Measurements from ENCODE around the gene PERM1.
"Not testable (repeated sequence)": the region's sequence is repeated elsewhere in the genome, so short reads cannot be mapped to it uniquely, and the experiment has no call there.

Gene PERM1

GRCh38 chr1:981955-982558 lies at the start of gene PERM1:
Gene PERM1 (minus strand): TSS chr1:982093. CDS start chr1:981029, 1,064 bp downstream.
- no peak for DNase-seq

GRCh38 chr1:1030867-1031658 lies 49.2 kb upstream of the PERM1 start:
- DNase-seq: not testable (repeated sequence)

- no peak for DNase-seq
These were observed 45.9 kb upstream of the PERM1 start for GRCh38 chr1:1027791-1028190.

GRCh38 chr1:1026599-1027413 lies 44.9 kb upstream of the PERM1 start:
- DNase-seq: no peak

GRCh38 chr1:1025730-1026129 lies 43.8 kb upstream of the PERM1 start:
- DNase-seq: no peak

GRCh38 chr1:1024771-1025699 lies 43.1 kb upstream of the PERM1 start:
- DNase-seq: no peak

- DNase-seq: no peak
These were observed 42.4 kb upstream of the PERM1 start for GRCh38 chr1:1024149-1024770.

GRCh38 chr1:1023700-1024099 lies 41.8 kb upstream of the PERM1 start:
- DNase-seq: no peak

- DNase-seq: no peak
These were observed 40.6 kb upstream of the PERM1 start for GRCh38 chr1:1022302-1023009.

GRCh38 chr1:1021920-1022259 lies 40.0 kb upstream of the PERM1 start:
- DNase-seq: no peak

GRCh38 chr1:1021010-1021919 lies 39.4 kb upstream of the PERM1 start:
- DNase-seq: no peak

- no peak for DNase-seq
These were observed 38.6 kb upstream of the PERM1 start for GRCh38 chr1:1020415-1021009.

GRCh38 chr1:1020000-1020404 lies 38.1 kb upstream of the PERM1 start, which contains the start of gene AGRN:
Gene AGRN (plus strand): TSS chr1:1020120. CDS start chr1:1020173, 53 bp downstream.
- no peak for DNase-seq

- peak; percentile 79 for DNase-seq
These were observed 37.5 kb upstream of the PERM1 start for GRCh38 chr1:1019122-1019999.

- not testable (repeated sequence) for DNase-seq
These were observed 36.4 kb upstream of the PERM1 start for GRCh38 chr1:1018321-1018685.

GRCh38 chr1:1017397-1018320 lies 35.8 kb upstream of the PERM1 start:
- not testable (repeated sequence) for DNase-seq

GRCh38 chr1:1014799-1015681 lies 33.1 kb upstream of the PERM1 start:
- no peak for DNase-seq

All from CD4-positive, alpha-beta T cell treated with Interleukin-10 for 1 hour (primary cell).